Measurements from ENCODE around the gene EFCAB9. TPM values are rescaled to one million over a fixed set of nuclear protein-coding genes. Genes with fewer than 3 reads are reported as not detected.
"Not testable (repeated sequence)": the region's sequence is repeated elsewhere in the genome, so short reads cannot be mapped to it uniquely, and the experiment has no call there.

Gene EFCAB9
- total RNA-seq, 2 donors from 2014 or later, result not detected

- no peak for DNase-seq
- intact Hi-C loops (cut with DNase I), result loop anchor here (2.0 to 5.0 kb wide), 2 partner anchors 83 to 93 kb away; partner anchors contain the start of gene UBTD2
- H3K36me3 ChIP-seq, result no peaks in the 10 kb centered on the region
- no peaks in the 10 kb centered on the region for H3K9me3 ChIP-seq
- TF ChIP-seq CTCF (IDR thresholded peaks at IDR 0.05), result no peak
- H3K4me3 ChIP-seq, result no peak overlapping the region
- no peaks in the 10 kb centered on the region for H3K27me3 ChIP-seq
- H3K4me1 ChIP-seq, result no peaks in the 10 kb centered on the region
- peak overlapping the region in 1 of 2 donors; percentile 2 for H3K9ac ChIP-seq (ENCODE audit: low read depth in 2 of 2, low read length in 2 of 2)
- H3K27ac ChIP-seq, result no peak overlapping the region
These were observed 4.2 kb upstream of the EFCAB9 start for GRCh38 chr5:172189693-172190296.

- no peaks in the 10 kb centered on the region for H3K9me3 ChIP-seq
- no peak for DNase-seq
- no peaks in the 10 kb centered on the region for H3K27me3 ChIP-seq
- intact Hi-C loops (cut with DNase I), result no loop called here
- H3K4me1 ChIP-seq, result no peaks in the 10 kb centered on the region
- no peak overlapping the region for H3K27ac ChIP-seq
- H3K36me3 ChIP-seq, result no peaks in the 10 kb centered on the region
- H3K4me3 ChIP-seq, result no peak overlapping the region
- TF ChIP-seq CTCF (IDR thresholded peaks at IDR 0.05), result no peak
- no peak overlapping the region for H3K9ac ChIP-seq (ENCODE audit: low read depth in 2 of 2, low read length in 2 of 2)
These were observed 1.2 kb downstream of the EFCAB9 start for GRCh38 chr5:172194985-172195774.

GRCh38 chr5:172197775-172198174 is 3.8 kb downstream of the EFCAB9 start:
- H3K4me3 ChIP-seq; H3K27ac ChIP-seq; intact Hi-C loops (cut with DNase I); H3K4me1 ChIP-seq; H3K9me3 ChIP-seq; H3K27me3 ChIP-seq; H3K36me3 ChIP-seq; H3K9ac ChIP-seq (ENCODE audit: low read depth in 2 of 2, low read length in 2 of 2); DNase-seq: not testable (repeated sequence)

GRCh38 chr5:172199446-172199845 is 5.5 kb downstream of the EFCAB9 start:
- no peaks in the 10 kb centered on the region for H3K27me3 ChIP-seq
- H3K36me3 ChIP-seq, result no peaks in the 10 kb centered on the region
- H3K4me1 ChIP-seq, result no peaks in the 10 kb centered on the region
- no peaks in the 10 kb centered on the region for H3K9me3 ChIP-seq
- DNase-seq, result no peak
- H3K4me3 ChIP-seq, result no peak overlapping the region
- TF ChIP-seq CTCF (IDR thresholded peaks at IDR 0.05), result no peak
- intact Hi-C loops (cut with DNase I), result no loop called here
- H3K27ac ChIP-seq, result no peak overlapping the region
- H3K9ac ChIP-seq (ENCODE audit: low read depth in 2 of 2, low read length in 2 of 2), result no peak overlapping the region

- no peaks in the 10 kb centered on the region for H3K4me1 ChIP-seq
- no peaks in the 10 kb centered on the region for H3K9me3 ChIP-seq
- intact Hi-C loops (cut with DNase I), result no loop called here
- no peak for DNase-seq
- H3K4me3 ChIP-seq, result no peak overlapping the region
- H3K9ac ChIP-seq (ENCODE audit: low read depth in 2 of 2, low read length in 2 of 2), result no peak overlapping the region
- TF ChIP-seq CTCF (IDR thresholded peaks at IDR 0.05), result no peak
- no peaks in the 10 kb centered on the region for H3K36me3 ChIP-seq
- no peak overlapping the region for H3K27ac ChIP-seq
- H3K27me3 ChIP-seq, result no peaks in the 10 kb centered on the region
These were observed 6.5 kb downstream of the EFCAB9 start for GRCh38 chr5:172200476-172200875.

GRCh38 chr5:172205984-172206383 is 12.0 kb downstream of the EFCAB9 start:
- H3K4me3 ChIP-seq; H3K9ac ChIP-seq (ENCODE audit: low read depth in 2 of 2, low read length in 2 of 2); H3K27me3 ChIP-seq; H3K4me1 ChIP-seq; H3K9me3 ChIP-seq; intact Hi-C loops (cut with DNase I); H3K36me3 ChIP-seq; DNase-seq; H3K27ac ChIP-seq: not testable (repeated sequence)

Data from colonic mucosa (tissue), 4 donors.